Hepatocyte (in vitro differentiated cells): ENCODE results near the gene MAP3K4. TPM values are rescaled to one million over a fixed set of nuclear protein-coding genes. Genes with fewer than 3 reads are reported as not detected.

Experiments used
- DNase-seq: peaks from one replicate; pipeline ENCODE4 v3.0.0-alpha.2; 2016; ENCODE audit warnings: low spot score
- H2AFZ ChIP-seq: fragments of 200-600 bp; sonication (generic); 2 replicates; pipeline ENCODE4 v1.6.0; 2016; ENCODE audit warnings: antibody characterized with exemption, mild to moderate bottlenecking
- H3K27ac ChIP-seq: fragments of 200-600 bp; sonication (generic); 2 replicates; pipeline ENCODE4 v1.5.1; 2016; ENCODE audit warnings: mild to moderate bottlenecking
- H3K27me3 ChIP-seq: fragments of 200-600 bp; sonication (generic); 2 replicates; pipeline ENCODE4 v1.6.1; 2016
- H3K36me3 ChIP-seq: fragments of 200-600 bp; sonication (generic); replicated peaks from 2 replicates; pipeline ENCODE4 v1.5.1; 2016; ENCODE audit warnings: low read depth; ENCODE audit not compliant: insufficient read depth
- H3K4me1 ChIP-seq: fragments of 200-600 bp; sonication (generic); 2 replicates; pipeline ENCODE4 v1.5.1; 2016; ENCODE audit warnings: mild to moderate bottlenecking, moderate library complexity; ENCODE audit not compliant: insufficient read depth
- H3K4me2 ChIP-seq: fragments of 200-600 bp; sonication (generic); 2 replicates; pipeline ENCODE4 v1.6.0; 2016
- H3K4me3 ChIP-seq: fragments of 200-600 bp; sonication (generic); 2 replicates; pipeline ENCODE4 v1.5.1; 2016; ENCODE audit warnings: mild to moderate bottlenecking
- H3K79me2 ChIP-seq: fragments of 200-600 bp; sonication (generic); 2 replicates; pipeline ENCODE4 v1.6.0; 2017; ENCODE audit warnings: mild to moderate bottlenecking
- H3K9me2 ChIP-seq: fragments of 200-600 bp; sonication (generic); replicated peaks from 2 replicates; pipeline ENCODE4 v1.6.0; 2017; ENCODE audit warnings: mild to moderate bottlenecking; ENCODE audit not compliant: insufficient read depth
- H3K9me3 ChIP-seq: fragments of 200-600 bp; sonication (generic); 2 replicates; pipeline ENCODE4 v1.5.1; 2016; ENCODE audit warnings: low read depth, mild to moderate bottlenecking
- H4K20me1 ChIP-seq: fragments of 200-600 bp; sonication (generic); 2 replicates; pipeline ENCODE4 v1.6.0; 2016; ENCODE audit warnings: mild to moderate bottlenecking; ENCODE audit not compliant: insufficient read depth, poor library complexity, severe bottlenecking
- EZH2 ChIP-seq: fragments of 200-600 bp; sonication (generic); IDR thresholded peaks from 2 replicates; pipeline ENCODE4 v1.6.1; 2016; ENCODE audit warnings: antibody characterized with exemption, mild to moderate bottlenecking, borderline replicate concordance
- EZH2phosphoT487 ChIP-seq: fragments of 200-600 bp; sonication (generic); IDR thresholded peaks from one replicate; pipeline ENCODE4 v1.6.1; 2018; ENCODE audit warnings: antibody characterized with exemption, mild to moderate bottlenecking, low read depth, moderate library complexity; ENCODE audit not compliant: unreplicated experiment, severe bottlenecking
- WGBS: methylation state at CpG from one replicate; pipeline ENCODE4 v1.1.6; 2016; ENCODE audit warnings: low lambda C conversion rate; ENCODE audit errors: missing lambda C conversion rate; 5-methylcytosine and 5-hydroxymethylcytosine counted together
- polyA plus RNA-seq: library from polyadenylated mRNA; unstranded; fragments of >200 nt; fragmentation: Nextera tagmentation; extraction: Ambion mirVana; gene quantifications from 2 replicates; pipeline ENCODE4 v1.2.1, GENCODE V29; 2016
- total RNA-seq: library from RNA; depleted of rRNA; stranded (reverse); fragments of >200 nt; gene quantifications from 2 replicates; pipeline ENCODE4 v1.2.3, GENCODE V29; 2014
- TF ChIP-seq, protein P1 (sequence below): fragments of 200-600 bp; sonication (generic); IDR thresholded peaks from 2 replicates; pipeline ENCODE4 v1.5.1; 2016; ENCODE audit warnings: antibody characterized with exemption, mild to moderate bottlenecking; ENCODE audit not compliant: poor library complexity

The MAP3K4 gene
- total and polyA plus RNA-seq, 2 experiments from 2014 or later, result 10.9 to 21.5 TPM

DNA sequence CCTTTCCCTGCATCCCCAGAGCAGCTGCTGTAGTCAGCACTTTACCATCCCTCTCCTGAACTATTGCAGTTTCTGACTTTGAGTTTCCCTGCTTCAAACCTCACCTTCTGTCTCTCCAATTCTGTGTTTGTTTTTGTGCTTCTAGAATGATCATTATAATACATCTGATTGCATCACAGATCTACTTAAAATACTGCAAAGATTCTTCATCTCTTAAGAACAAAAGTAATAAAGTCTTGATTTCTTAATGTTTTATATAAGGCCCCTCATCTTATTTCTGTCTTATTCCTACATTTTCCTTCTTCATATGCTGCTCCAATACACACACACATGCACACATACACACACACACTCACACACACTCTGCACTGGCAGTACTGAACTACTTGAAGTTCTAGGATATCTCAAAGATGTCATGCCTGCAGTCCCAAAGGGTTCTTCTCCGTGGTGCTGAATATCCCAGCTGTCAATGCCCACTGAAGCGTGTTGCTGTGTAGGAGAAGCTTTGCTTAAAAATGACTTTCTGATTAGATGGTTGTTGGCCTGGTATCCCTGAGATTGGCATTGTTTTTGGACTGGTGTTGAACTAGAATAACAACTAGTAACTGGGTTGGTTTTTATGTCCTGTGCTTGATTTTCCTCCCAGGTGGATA is 97.2 kb downstream of the MAP3K4 start:
- Histone ChIP-seq H3K9me2 (no peaks in the 10 kb centered on the region), H3K27ac (no peak overlapping the region), H3K9me3 (no peaks in the 10 kb centered on the region), H3K4me3 (no peak overlapping the region), H4K20me1 (no peaks in the 10 kb centered on the region), H2AFZ (no peak overlapping the region), H3K4me2 (no peak overlapping the region), H3K27me3 (no peaks in the 10 kb centered on the region), H3K79me2 (no peaks in the 10 kb centered on the region), H3K36me3 (no peaks in the 10 kb centered on the region), H3K4me1 (no peaks in the 10 kb centered on the region)
- WGBS, result 80% methylated on average over 2 of the region's 2 CpGs
- TF ChIP-seq EZH2phosphoT487 (no peak), EZH2 (no peak)
- TF ChIP-seq, protein P1, sequence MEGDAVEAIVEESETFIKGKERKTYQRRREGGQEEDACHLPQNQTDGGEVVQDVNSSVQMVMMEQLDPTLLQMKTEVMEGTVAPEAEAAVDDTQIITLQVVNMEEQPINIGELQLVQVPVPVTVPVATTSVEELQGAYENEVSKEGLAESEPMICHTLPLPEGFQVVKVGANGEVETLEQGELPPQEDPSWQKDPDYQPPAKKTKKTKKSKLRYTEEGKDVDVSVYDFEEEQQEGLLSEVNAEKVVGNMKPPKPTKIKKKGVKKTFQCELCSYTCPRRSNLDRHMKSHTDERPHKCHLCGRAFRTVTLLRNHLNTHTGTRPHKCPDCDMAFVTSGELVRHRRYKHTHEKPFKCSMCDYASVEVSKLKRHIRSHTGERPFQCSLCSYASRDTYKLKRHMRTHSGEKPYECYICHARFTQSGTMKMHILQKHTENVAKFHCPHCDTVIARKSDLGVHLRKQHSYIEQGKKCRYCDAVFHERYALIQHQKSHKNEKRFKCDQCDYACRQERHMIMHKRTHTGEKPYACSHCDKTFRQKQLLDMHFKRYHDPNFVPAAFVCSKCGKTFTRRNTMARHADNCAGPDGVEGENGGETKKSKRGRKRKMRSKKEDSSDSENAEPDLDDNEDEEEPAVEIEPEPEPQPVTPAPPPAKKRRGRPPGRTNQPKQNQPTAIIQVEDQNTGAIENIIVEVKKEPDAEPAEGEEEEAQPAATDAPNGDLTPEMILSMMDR, result no peak
- DNase-seq, result peak; percentile 8

DNA sequence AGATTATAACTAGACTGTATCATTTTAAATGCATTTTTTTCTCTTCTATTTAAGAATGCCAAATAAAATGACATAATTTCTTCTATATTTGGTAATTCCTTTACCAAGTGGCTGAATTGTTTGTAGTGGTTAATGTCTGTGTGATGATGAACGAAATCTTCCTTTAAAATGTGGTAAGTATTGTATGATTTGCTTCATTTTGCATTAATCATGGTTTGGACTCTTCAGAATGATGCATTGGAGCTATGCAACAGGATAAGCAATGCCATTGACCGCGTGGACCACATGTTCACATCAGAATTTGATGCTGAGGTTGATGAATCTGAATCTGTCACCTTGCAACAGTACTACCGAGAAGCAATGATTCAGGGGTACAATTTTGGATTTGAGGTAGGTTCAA is 99.6 kb downstream of the MAP3K4 start:
- Histone ChIP-seq H3K36me3 (no peaks in the 10 kb centered on the region), H3K79me2 (no peaks in the 10 kb centered on the region), H2AFZ (no peak overlapping the region), H3K4me3 (no peak overlapping the region), H3K9me3 (no peaks in the 10 kb centered on the region), H3K4me1 (no peaks in the 10 kb centered on the region), H3K4me2 (no peak overlapping the region), H3K27me3 (no peaks in the 10 kb centered on the region), H3K27ac (no peak overlapping the region), H3K9me2 (no peaks in the 10 kb centered on the region), H4K20me1 (no peaks in the 10 kb centered on the region)
- 95% methylated on average over 4 of the region's 4 CpGs for WGBS
- no peak for DNase-seq
- TF ChIP-seq EZH2phosphoT487 (no peak), EZH2 (no peak)
- TF ChIP-seq, protein P1, result no peak

DNA sequence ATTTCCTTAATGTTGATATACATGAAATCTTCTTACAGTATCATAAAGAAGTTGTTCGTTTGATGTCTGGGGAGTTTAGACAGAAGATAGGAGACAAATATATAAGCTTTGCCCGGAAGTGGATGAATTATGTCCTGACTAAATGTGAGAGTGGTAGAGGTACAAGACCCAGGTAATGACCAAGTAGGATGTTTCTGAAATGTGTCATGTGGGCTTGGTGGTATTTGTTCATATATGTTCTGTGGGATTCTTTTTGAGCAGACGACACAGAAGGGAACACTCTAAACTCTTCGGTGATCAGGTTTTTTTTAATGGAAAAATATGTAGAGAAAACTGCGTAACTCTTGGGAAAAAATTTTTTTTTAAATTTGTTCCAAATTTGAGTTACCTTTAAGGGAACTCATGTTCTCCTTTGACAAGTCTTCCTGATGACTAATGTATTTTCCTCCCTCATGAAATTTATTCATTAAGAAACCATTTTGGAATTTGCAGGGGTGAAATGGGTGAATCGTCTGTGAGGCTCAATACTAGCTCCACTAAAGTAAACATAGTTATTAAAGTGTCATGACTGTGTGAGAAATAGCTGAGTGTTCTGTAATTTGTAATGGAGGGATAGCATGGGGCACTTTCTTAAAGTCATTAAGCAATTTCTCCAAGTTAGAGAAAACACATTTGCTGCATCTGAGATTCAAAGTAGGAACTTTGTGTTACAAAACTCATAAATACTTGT is 100.6 kb downstream of the MAP3K4 start:
- Histone ChIP-seq H4K20me1 (no peaks in the 10 kb centered on the region), H3K4me2 (no peak overlapping the region), H3K27ac (no peak overlapping the region), H2AFZ (no peak overlapping the region), H3K4me1 (no peaks in the 10 kb centered on the region), H3K9me2 (no peaks in the 10 kb centered on the region), H3K4me3 (no peak overlapping the region), H3K9me3 (no peaks in the 10 kb centered on the region), H3K79me2 (no peaks in the 10 kb centered on the region), H3K36me3 (no peaks in the 10 kb centered on the region), H3K27me3 (no peaks in the 10 kb centered on the region)
- TF ChIP-seq, protein P1, result no peak
- TF ChIP-seq EZH2phosphoT487 (no peak), EZH2 (no peak)
- 89% methylated on average over 6 of the region's 6 CpGs for WGBS
- no peak for DNase-seq
